WERI-Rb-1 (cell line): ENCODE results near the gene VSIG10L.
A peak's percentile ranks its signal among the peaks of the same experiment; 100 is the strongest.

ENCODE experiments used
- DNase-seq: peaks from one replicate; pipeline ENCODE4 v3.0.0-alpha.2; 2020
- H3K27ac ChIP-seq: fragments of 250-450 bp; sonication (Bioruptor Pico); 2 replicates; pipeline ENCODE4 v1.5.1; 2020; ENCODE audit warnings: mild to moderate bottlenecking, moderate library complexity
- H3K27me3 ChIP-seq: fragments of 250-450 bp; sonication (Bioruptor Pico); 2 replicates; pipeline ENCODE4 v1.5.1; 2021; ENCODE audit warnings: mild to moderate bottlenecking, low read depth, moderate library complexity; ENCODE audit not compliant: insufficient read depth, severe bottlenecking
- H3K36me3 ChIP-seq: fragments of 250-450 bp; sonication (Bioruptor Pico); 2 replicates; pipeline ENCODE4 v1.5.1; 2020; ENCODE audit warnings: mild to moderate bottlenecking, moderate library complexity
- H3K4me3 ChIP-seq: 2 replicates; pipeline ENCODE4 v1.5.1; 2011; ENCODE audit warnings: low read depth, mild to moderate bottlenecking, control low read depth, low read length
- H3K9me3 ChIP-seq: fragments of 250-450 bp; sonication (Bioruptor Pico); 2 replicates; pipeline ENCODE4 v1.5.1; 2021; ENCODE audit warnings: mild to moderate bottlenecking, moderate library complexity; ENCODE audit not compliant: severe bottlenecking
- CTCF ChIP-seq: IDR thresholded peaks from 2 replicates; pipeline ENCODE4 v1.5.1; 2011; ENCODE audit warnings: low read depth, mild to moderate bottlenecking, control low read depth, inconsistent platforms, low read length

VSIG10L gene

GRCh38 chr19:51318687-51319648 lies 23.0 kb downstream of the VSIG10L start:
- Histone ChIP-seq H3K27me3 (peaks cover 18% of the 10 kb centered on the region), H3K36me3 (no peaks in the 10 kb centered on the region), H3K27ac (no peak overlapping the region), H3K9me3 (no peaks in the 10 kb centered on the region), H3K4me3 (no peak overlapping the region)
- DNase-seq: no peak
- TF ChIP-seq CTCF: no peak

- no peak for DNase-seq
- TF ChIP-seq CTCF: no peak
- Histone ChIP-seq H3K4me3 (no peak overlapping the region), H3K36me3 (no peaks in the 10 kb centered on the region), H3K9me3 (no peaks in the 10 kb centered on the region), H3K27ac (no peak overlapping the region), H3K27me3 (peaks cover 17% of the 10 kb centered on the region)
These were observed 24.0 kb downstream of the VSIG10L start for GRCh38 chr19:51317968-51318367.

- Histone ChIP-seq H3K9me3 (no peaks in the 10 kb centered on the region), H3K4me3 (no peak overlapping the region), H3K36me3 (no peaks in the 10 kb centered on the region), H3K27ac (no peak overlapping the region), H3K27me3 (peaks cover 21% of the 10 kb centered on the region)
- no peak for TF ChIP-seq CTCF
- no peak for DNase-seq
These were observed 24.6 kb downstream of the VSIG10L start for GRCh38 chr19:51317376-51317775.

- Histone ChIP-seq H3K9me3 (no peaks in the 10 kb centered on the region), H3K27ac (no peak overlapping the region), H3K4me3 (no peak overlapping the region), H3K36me3 (no peaks in the 10 kb centered on the region), H3K27me3 (peaks cover 24% of the 10 kb centered on the region)
- TF ChIP-seq CTCF: no peak
- DNase-seq: no peak
These were observed 25.3 kb downstream of the VSIG10L start for GRCh38 chr19:51316688-51317087.

GRCh38 chr19:51311351-51312257 lies 30.3 kb downstream of the VSIG10L start, which contains the start of gene IGLON5:
Gene IGLON5 (plus strand): TSS chr19:51311644. CDS start chr19:51311848, 204 bp downstream.
- Histone ChIP-seq H3K9me3 (peaks cover 6% of the 10 kb centered on the region), H3K27ac (no peak within 1 kb of the TSS), H3K4me3 (peak within 1 kb of the TSS; percentile 16; the same call in 1 of the 2 replicates), H3K27me3 (peaks cover 29% of the 10 kb centered on the region), H3K36me3 (no peaks in the 10 kb centered on the region)
- DNase-seq: peak; percentile 41
- TF ChIP-seq CTCF: no peak
